Skeletal muscle tissue (tissue), 4 donors: ENCODE measurements around the gene FRMD1. TPM values are rescaled to one million over a fixed set of nuclear protein-coding genes. Genes with fewer than 3 reads are reported as not detected.

Source experiments
- H3K27ac ChIP-seq: one replicate; pipeline ENCODE4 v1.7.0; 2013; ENCODE audit warnings: mild to moderate bottlenecking, low read depth, low read length, inconsistent platforms
- H3K27me3 ChIP-seq, 3 donors: one replicate each; pipeline ENCODE4 v1.7.0; 2013; ENCODE audit warnings: low read length in 3 of 3; ENCODE audit not compliant: control insufficient read depth in 3 of 3, insufficient read depth in 3 of 3
- H3K36me3 ChIP-seq, 3 donors: one replicate each; pipeline ENCODE4 v1.7.0; 2013; ENCODE audit warnings: low read length in 3 of 3; ENCODE audit not compliant: control insufficient read depth in 3 of 3, insufficient read depth in 3 of 3
- H3K4me1 ChIP-seq, 3 donors: one replicate each; pipeline ENCODE4 v1.7.0; 2013; ENCODE audit warnings: low read length in 3 of 3, mild to moderate bottlenecking in 3 of 3; ENCODE audit not compliant: control insufficient read depth in 3 of 3, insufficient read depth in 3 of 3
- H3K4me3 ChIP-seq, 3 donors: one replicate each; pipeline ENCODE4 v1.7.0; 2013; ENCODE audit warnings: low read length in 3 of 3
- H3K9ac ChIP-seq, 3 donors: one replicate each; pipeline ENCODE4 v1.7.0; 2013; ENCODE audit warnings: low read length in 3 of 3, mild to moderate bottlenecking in 3 of 3, moderate library complexity in 2 of 3, low read depth in 1 of 3
- H3K9me3 ChIP-seq, 3 donors: one replicate each; pipeline ENCODE4 v1.7.0; 2013; ENCODE audit warnings: low read length in 3 of 3; ENCODE audit not compliant: control insufficient read depth in 3 of 3
- total RNA-seq: library from RNA; depleted of rRNA; stranded (reverse); fragments of >200 nt; gene quantifications from one replicate; pipeline ENCODE4 v1.2.3, GENCODE V29; 2014
- donor health status: Osteomylitis.

FRMD1 gene
- total RNA-seq, 1 donor from 2014 or later: not detected

DNA sequence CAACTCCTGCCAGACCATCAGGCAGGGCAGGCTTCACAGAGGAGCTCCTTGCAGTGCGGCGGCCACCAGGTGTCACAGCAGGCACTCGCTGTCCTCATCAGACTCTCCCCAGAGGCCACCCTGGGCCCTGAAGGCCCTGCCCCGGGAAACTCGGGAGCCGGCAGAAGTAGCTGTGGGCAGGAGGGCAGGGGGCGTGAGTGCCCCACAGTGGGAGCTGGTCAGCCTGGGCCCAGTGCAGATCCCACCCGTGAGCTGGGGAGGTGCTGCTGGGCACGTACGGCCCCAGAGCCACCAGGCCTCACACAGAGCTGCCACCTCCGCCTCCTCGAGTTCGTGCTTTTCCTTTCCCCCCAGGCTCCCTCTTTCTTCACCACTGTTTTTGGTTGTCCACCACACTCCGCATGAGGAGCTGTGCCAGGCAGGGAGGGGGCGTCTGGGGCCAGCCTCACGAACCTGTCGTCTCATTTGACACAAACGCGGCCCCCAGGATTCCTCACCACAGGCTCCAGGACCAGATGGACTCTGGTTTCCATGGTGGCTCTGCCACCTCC lies 33.8 kb downstream of the FRMD1 start:
- peaks cover 0 to 5% (median 2%) of the 10 kb centered on the region in 3 donors for H3K4me1 ChIP-seq
- H3K27me3 ChIP-seq: peaks cover 0 to 7% (median 0%) of the 10 kb centered on the region in 3 donors
- H3K9me3 ChIP-seq: peaks cover 0 to 7% (median 0%) of the 10 kb centered on the region in 3 donors
- H3K27ac ChIP-seq: no peak overlapping the region
- H3K9ac ChIP-seq: peak overlapping the region in 1 of 3 donors; percentile 19
- no peak overlapping the region for H3K4me3 ChIP-seq
- no peaks in the 10 kb centered on the region for H3K36me3 ChIP-seq

GRCh38 chr6:168044521-168045130 lies 34.4 kb downstream of the FRMD1 start:
- no peak overlapping the region for H3K27ac ChIP-seq
- H3K4me1 ChIP-seq: peaks cover 0 to 5% (median 2%) of the 10 kb centered on the region in 3 donors
- H3K27me3 ChIP-seq: peaks cover 0 to 7% (median 0%) of the 10 kb centered on the region in 3 donors
- peaks cover 4 to 11% (median 5%) of the 10 kb centered on the region in 3 donors for H3K9me3 ChIP-seq
- H3K36me3 ChIP-seq: no peaks in the 10 kb centered on the region
- H3K9ac ChIP-seq: peak overlapping the region in 1 of 3 donors; percentile 16
- H3K4me3 ChIP-seq: no peak overlapping the region

GRCh38 chr6:168043848-168044415 lies 35.1 kb downstream of the FRMD1 start:
- Histone ChIP-seq H3K9ac (peak overlapping the region in 1 of 3 donors; percentile 16), H3K27ac (no peak overlapping the region), H3K27me3 (peaks cover 0 to 7% (median 0%) of the 10 kb centered on the region in 3 donors), H3K4me1 (peaks cover 0 to 5% (median 2%) of the 10 kb centered on the region in 3 donors), H3K36me3 (no peaks in the 10 kb centered on the region), H3K4me3 (no peak overlapping the region), H3K9me3 (peaks cover 5 to 11% (median 6%) of the 10 kb centered on the region in 3 donors)

- peaks cover 5 to 11% (median 6%) of the 10 kb centered on the region in 3 donors for H3K9me3 ChIP-seq
- no peaks in the 10 kb centered on the region for H3K36me3 ChIP-seq
- H3K27ac ChIP-seq: no peak overlapping the region
- no peak overlapping the region for H3K4me3 ChIP-seq
- peaks cover 0 to 5% (median 2%) of the 10 kb centered on the region in 3 donors for H3K4me1 ChIP-seq
- H3K9ac ChIP-seq: peak overlapping the region in 1 of 3 donors; percentile 16
- peaks cover 0 to 7% (median 4%) of the 10 kb centered on the region in 3 donors for H3K27me3 ChIP-seq
Measured at GRCh38 chr6:168043193-168043847, 35.7 kb downstream of the FRMD1 start.

- no peak overlapping the region for H3K4me3 ChIP-seq
- peak overlapping the region in 1 of 3 donors; percentile 25 for H3K9ac ChIP-seq
- peaks cover 0 to 7% (median 2%) of the 10 kb centered on the region in 3 donors for H3K4me1 ChIP-seq
- H3K27me3 ChIP-seq: peaks cover 0 to 8% (median 7%) of the 10 kb centered on the region in 3 donors
- no peak overlapping the region for H3K27ac ChIP-seq
- no peaks in the 10 kb centered on the region for H3K36me3 ChIP-seq
- H3K9me3 ChIP-seq: peaks cover 5 to 11% (median 6%) of the 10 kb centered on the region in 3 donors
Measured at GRCh38 chr6:168042426-168043192, 36.4 kb downstream of the FRMD1 start.

- Histone ChIP-seq H3K9ac (no peak overlapping the region), H3K4me1 (peaks cover 0 to 7% (median 2%) of the 10 kb centered on the region in 3 donors), H3K36me3 (no peaks in the 10 kb centered on the region), H3K9me3 (peaks cover 5 to 11% (median 6%) of the 10 kb centered on the region in 3 donors), H3K27me3 (peaks cover 0 to 12% (median 7%) of the 10 kb centered on the region in 3 donors), H3K27ac (no peak overlapping the region), H3K4me3 (no peak overlapping the region)
Measured at GRCh38 chr6:168041928-168042327, 37.1 kb downstream of the FRMD1 start.

DNA sequence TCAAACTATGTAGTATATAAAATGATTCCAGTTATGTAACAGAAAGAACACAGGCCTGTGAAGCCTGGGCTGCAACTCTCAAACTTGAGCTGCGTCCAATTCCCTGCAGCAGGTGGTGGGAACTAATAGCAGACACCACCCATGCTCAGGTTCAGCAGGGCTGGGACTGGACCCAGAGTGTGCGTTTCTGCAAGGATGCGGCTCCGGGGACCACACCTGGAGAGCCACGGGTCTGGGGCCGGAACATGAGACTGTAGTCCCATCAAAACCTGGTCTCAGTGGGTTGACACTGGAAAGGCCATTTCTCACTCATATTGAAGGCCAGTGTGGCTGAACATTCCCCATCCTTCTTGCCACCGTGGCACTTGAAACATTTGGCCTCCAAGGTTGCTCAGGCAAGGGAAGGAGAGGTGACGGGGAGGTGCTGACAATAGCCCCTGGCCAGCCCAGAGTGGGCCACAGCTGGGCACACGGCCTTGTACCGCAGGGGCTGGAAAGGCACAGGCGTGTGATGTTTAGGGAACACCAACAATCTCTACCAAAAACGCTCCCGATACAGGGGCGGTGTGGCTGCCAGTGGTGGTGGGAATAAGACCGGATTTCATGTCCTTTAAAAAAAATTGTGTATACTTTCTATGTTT lies 38.0 kb downstream of the FRMD1 start:
- Histone ChIP-seq H3K27ac (no peak overlapping the region), H3K4me3 (no peak overlapping the region), H3K9me3 (peaks cover 5 to 11% (median 6%) of the 10 kb centered on the region in 3 donors), H3K4me1 (peaks cover 5 to 9% (median 7%) of the 10 kb centered on the region in 3 donors), H3K27me3 (peaks cover 7 to 17% (median 7%) of the 10 kb centered on the region in 3 donors), H3K36me3 (no peaks in the 10 kb centered on the region), H3K9ac (no peak overlapping the region)

- peaks cover 5 to 11% (median 6%) of the 10 kb centered on the region in 3 donors for H3K9me3 ChIP-seq
- no peak overlapping the region for H3K4me3 ChIP-seq
- no peak overlapping the region for H3K27ac ChIP-seq
- peaks cover 11 to 19% (median 15%) of the 10 kb centered on the region in 3 donors for H3K4me1 ChIP-seq
- H3K9ac ChIP-seq: no peak overlapping the region
- H3K27me3 ChIP-seq: peaks cover 3 to 27% (median 14%) of the 10 kb centered on the region in 3 donors
- no peaks in the 10 kb centered on the region for H3K36me3 ChIP-seq
Measured at GRCh38 chr6:168039849-168040248, 39.2 kb downstream of the FRMD1 start.

DNA sequence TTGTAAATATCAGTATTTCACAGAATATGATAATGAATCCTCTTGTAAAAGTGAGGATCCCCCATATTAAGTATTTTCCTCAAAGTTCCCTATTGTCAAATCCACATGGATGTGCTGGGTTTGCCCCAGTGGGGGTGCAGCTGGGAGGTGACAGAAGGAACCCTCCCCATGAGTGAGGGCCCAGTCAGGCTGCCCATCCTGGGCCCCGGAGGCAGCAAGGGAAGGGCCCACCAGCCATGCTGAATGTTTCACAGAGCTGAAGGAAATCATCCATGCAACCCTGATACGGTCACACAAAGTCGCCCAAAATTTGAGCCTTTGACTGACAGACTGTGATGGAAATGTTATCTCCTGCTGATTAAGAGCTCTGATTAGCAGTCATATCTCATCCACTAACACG lies 39.7 kb downstream of the FRMD1 start:
- H3K36me3 ChIP-seq: no peaks in the 10 kb centered on the region
- no peak overlapping the region for H3K9ac ChIP-seq
- H3K4me1 ChIP-seq: peaks cover 11 to 24% (median 15%) of the 10 kb centered on the region in 3 donors
- H3K27ac ChIP-seq: no peak overlapping the region
- no peak overlapping the region for H3K4me3 ChIP-seq
- peaks cover 3 to 30% (median 14%) of the 10 kb centered on the region in 3 donors for H3K27me3 ChIP-seq
- H3K9me3 ChIP-seq: peaks cover 5 to 11% (median 6%) of the 10 kb centered on the region in 3 donors
